ENCODE results near the gene ZNF451. TPM values are rescaled to one million over a fixed set of nuclear protein-coding genes. Genes with fewer than 3 reads are reported as not detected.

ZNF451 gene
- polyA plus RNA-seq, 1 experiment = 12.4 TPM

GRCh38 chr6:57147401-57147800 lies 57.4 kb downstream of the ZNF451 start:
- Histone ChIP-seq H3K27me3 (ENCODE audit: control insufficient read depth, insufficient read depth, low read length) (no peaks in the 10 kb centered on the region), H3K36me3 (ENCODE audit: control insufficient read depth, insufficient read depth, low read length) (peaks cover 2% of the 10 kb centered on the region), H3K4me3 (ENCODE audit: low read depth, low read length) (no peak overlapping the region)
- no peak for TF ChIP-seq CTCF (IDR thresholded peaks at IDR 0.05; ENCODE audit: insufficient read depth, low read depth, low read length)
- CTCF ChIA-PET = no interaction called here
- POLR2A ChIA-PET = no interaction called here
- DNase-seq (ENCODE audit: low read depth) = no peak

- CTCF ChIA-PET = no interaction called here
- POLR2A ChIA-PET = no interaction called here
Measured at GRCh38 chr6:57147955-57148858, 58.2 kb downstream of the ZNF451 start.

GRCh38 chr6:57158658-57159057 lies 68.7 kb downstream of the ZNF451 start:
- ChIA-PET CTCF (interaction anchor here (0.9 kb wide), 1 partner anchor 158 kb away, joined by 3 read pairs; no protein-coding TSS in a partner anchor), POLR2A (interaction anchor here (0.6 to 0.7 kb wide), 2 partner anchors 12 to 109 kb away, joined by 3 to 8 read pairs; no protein-coding TSS in a partner anchor)
- Histone ChIP-seq H3K27me3 (ENCODE audit: control insufficient read depth, insufficient read depth, low read length) (no peaks in the 10 kb centered on the region), H3K36me3 (ENCODE audit: control insufficient read depth, insufficient read depth, low read length) (peaks cover 3% of the 10 kb centered on the region), H3K4me3 (ENCODE audit: low read depth, low read length) (no peak overlapping the region)
- DNase-seq (ENCODE audit: low read depth) = no peak
- no peak for TF ChIP-seq CTCF (IDR thresholded peaks at IDR 0.05; ENCODE audit: insufficient read depth, low read depth, low read length)

More at GRCh38 chr6:57147955-57148858, 58.2 kb downstream of the ZNF451 start:
- Histone ChIP-seq H3K36me3 (ENCODE audit: control insufficient read depth, insufficient read depth, low read length) (peaks cover 2% of the 10 kb centered on the region), H3K4me3 (ENCODE audit: low read depth, low read length) (no peak overlapping the region), H3K27me3 (ENCODE audit: control insufficient read depth, insufficient read depth, low read length) (no peaks in the 10 kb centered on the region)
- DNase-seq (ENCODE audit: low read depth) = no peak
- TF ChIP-seq CTCF (IDR thresholded peaks at IDR 0.05; ENCODE audit: insufficient read depth, low read depth, low read length) = no peak

GRCh38 chr6:57159127-57159526 lies 69.1 kb downstream of the ZNF451 start:
- no peak for DNase-seq (ENCODE audit: low read depth)
- Histone ChIP-seq H3K36me3 (ENCODE audit: control insufficient read depth, insufficient read depth, low read length) (no peaks in the 10 kb centered on the region), H3K4me3 (ENCODE audit: low read depth, low read length) (no peak overlapping the region), H3K27me3 (ENCODE audit: control insufficient read depth, insufficient read depth, low read length) (no peaks in the 10 kb centered on the region)
- ChIA-PET POLR2A (interaction anchor here (0.6 kb wide), 1 partner anchor 108 kb away, joined by 8 read pairs; no protein-coding TSS in a partner anchor), CTCF (no interaction called here)
- no peak for TF ChIP-seq CTCF (IDR thresholded peaks at IDR 0.05; ENCODE audit: insufficient read depth, low read depth, low read length)

- TF ChIP-seq CTCF (IDR thresholded peaks at IDR 0.05; ENCODE audit: insufficient read depth, low read depth, low read length) = no peak
- POLR2A ChIA-PET = interaction anchor here (0.6 kb wide), 1 partner anchor 67 kb away, joined by 3 read pairs; no protein-coding TSS in a partner anchor
- CTCF ChIA-PET = interaction anchor here (1.0 to 1.1 kb wide), 4 partner anchors 9 to 255 kb away, joined by 3 to 4 read pairs (median 3); no protein-coding TSS in a partner anchor
- no peak for DNase-seq (ENCODE audit: low read depth)
- H3K27me3 ChIP-seq (ENCODE audit: control insufficient read depth, insufficient read depth, low read length) = no peaks in the 10 kb centered on the region
- H3K4me3 ChIP-seq (ENCODE audit: low read depth, low read length) = no peak overlapping the region
- no peaks in the 10 kb centered on the region for H3K36me3 ChIP-seq (ENCODE audit: control insufficient read depth, insufficient read depth, low read length)
Measured at GRCh38 chr6:57162028-57162427, 72.0 kb downstream of the ZNF451 start.

Measured in BJ (cell line).